ENCODE results near the gene RAB3GAP1. TPM values are rescaled to one million over a fixed set of nuclear protein-coding genes. Genes with fewer than 3 reads are reported as not detected.
"Not testable (repeated sequence)": the region's sequence is repeated elsewhere in the genome, so short reads cannot be mapped to it uniquely, and the experiment has no call there.

The RAB3GAP1 gene
- total RNA-seq, 1 experiment from 2014 or later: 32.0 TPM

- no peaks in the 10 kb centered on the region for H3K27me3 ChIP-seq (ENCODE audit: insufficient read depth, low read length)
- no peak overlapping the region for H4K5ac ChIP-seq (ENCODE audit: insufficient read length, low read depth, low read length)
- H2BK5ac ChIP-seq (ENCODE audit: insufficient read length, low read length): no peak overlapping the region
- H3K4me3 Mint-ChIP-seq: no peak overlapping the region
- H3K23ac ChIP-seq (ENCODE audit: insufficient read length, low read depth, low read length): no peak overlapping the region
- H3K9me3 Mint-ChIP-seq: peaks cover 3 to 5% of the 10 kb centered on the region in 2 experiments; a peak in 2 of 5 replicates
- H3K4ac ChIP-seq (ENCODE audit: low read depth, low read length): no peak overlapping the region
- H2BK20ac ChIP-seq (ENCODE audit: low read depth, low read length, poor library complexity, severe bottlenecking): no peak overlapping the region
- H4K91ac ChIP-seq (ENCODE audit: insufficient read length, low read depth, low read length): no peak overlapping the region
- no peaks in the 10 kb centered on the region for H3K79me2 ChIP-seq (ENCODE audit: insufficient read depth, low read length)
- no peak overlapping the region for H3K27ac Mint-ChIP-seq
- H3K9me3 ChIP-seq (ENCODE audit: control insufficient read depth, low read depth, low read length): no peaks in the 10 kb centered on the region
- no peak overlapping the region for H4K8ac ChIP-seq (replicated peaks; ENCODE audit: insufficient read length, low read depth, low read length)
- no peaks in the 10 kb centered on the region for H3K4me1 Mint-ChIP-seq
- TF ChIP-seq CTCF (conservative IDR thresholded peaks at IDR 0.05): no peak
- no peak overlapping the region for H3K9ac ChIP-seq (ENCODE audit: extremely low read depth, insufficient read length, low read length)
- no peaks in the 10 kb centered on the region for H3K4me1 ChIP-seq (ENCODE audit: insufficient read depth, low read length)
- H2AK5ac ChIP-seq (ENCODE audit: insufficient read length, low read length): no peak overlapping the region
- no peak overlapping the region for H3K18ac ChIP-seq (ENCODE audit: insufficient read length, low read depth, low read length)
- H2AFZ ChIP-seq (ENCODE audit: low read length): no peak overlapping the region
- no peak overlapping the region for H3K56ac ChIP-seq (ENCODE audit: insufficient read length, low read depth, low read length)
- no peak overlapping the region for H3T11ph ChIP-seq (ENCODE audit: low read length)
- DNase-seq: no peak
- H3K23me2 ChIP-seq (ENCODE audit: insufficient read length, low read depth, low read length, poor library complexity, severe bottlenecking): no peaks in the 10 kb centered on the region
- no peak overlapping the region for H2BK12ac ChIP-seq (ENCODE audit: insufficient read length, low read depth, low read length)
- H3K14ac ChIP-seq (ENCODE audit: insufficient read depth, low read length): no peak overlapping the region
- peaks cover 2 to 18% (median 17%) of the 10 kb centered on the region in 3 experiments; a peak in 5 of 7 replicates for H3K36me3 Mint-ChIP-seq (ENCODE audit: insufficient read depth in 1 of 3, low read depth in 3 of 3)
- no peak overlapping the region for H2BK120ac ChIP-seq (ENCODE audit: low read depth, low read length, poor library complexity, severe bottlenecking)
- no peaks in the 10 kb centered on the region for H3K79me1 ChIP-seq (ENCODE audit: insufficient read depth, low read depth, low read length, poor library complexity, severe bottlenecking)
- no peak overlapping the region for H3K4me2 ChIP-seq (ENCODE audit: insufficient read depth, insufficient read length, low read length)
- no peak overlapping the region for H2BK15ac ChIP-seq (ENCODE audit: low read depth, low read length)
- no peak overlapping the region for H3K27ac ChIP-seq (ENCODE audit: insufficient read length, low read depth, low read length)
- no peaks in the 10 kb centered on the region for H3K27me3 Mint-ChIP-seq (ENCODE audit: low read depth)
- no CpG with 5 or more reads among the region's 2 CpGs for whole genome bisulfite sequencing (ENCODE audit: extremely low coverage, insufficient read length, low lambda C conversion rate)
- no peaks in the 10 kb centered on the region for H4K20me1 ChIP-seq (ENCODE audit: control insufficient read depth, insufficient read depth, insufficient read length)
These were observed 69.0 kb downstream of the RAB3GAP1 start for GRCh38 chr2:135121016-135121657.

GRCh38 chr2:135121658-135122039 is 69.6 kb downstream of the RAB3GAP1 start:
- not testable (repeated sequence) for H3K4me1 ChIP-seq (ENCODE audit: insufficient read depth, low read length); H3T11ph ChIP-seq (ENCODE audit: low read length); H2AFZ ChIP-seq (ENCODE audit: low read length); H3K79me2 ChIP-seq (ENCODE audit: insufficient read depth, low read length); H3K14ac ChIP-seq (ENCODE audit: insufficient read depth, low read length); H3K9me3 ChIP-seq (ENCODE audit: control insufficient read depth, low read depth, low read length); H3K27me3 Mint-ChIP-seq (ENCODE audit: low read depth); H4K8ac ChIP-seq (replicated peaks; ENCODE audit: insufficient read length, low read depth, low read length); H3K18ac ChIP-seq (ENCODE audit: insufficient read length, low read depth, low read length); H2BK12ac ChIP-seq (ENCODE audit: insufficient read length, low read depth, low read length); H3K23me2 ChIP-seq (ENCODE audit: insufficient read length, low read depth, low read length, poor library complexity, severe bottlenecking); H3K4me3 Mint-ChIP-seq; H3K23ac ChIP-seq (ENCODE audit: insufficient read length, low read depth, low read length); H3K27ac ChIP-seq (ENCODE audit: insufficient read length, low read depth, low read length); H2BK5ac ChIP-seq (ENCODE audit: insufficient read length, low read length); H3K9ac ChIP-seq (ENCODE audit: extremely low read depth, insufficient read length, low read length); H3K27ac Mint-ChIP-seq; H3K4ac ChIP-seq (ENCODE audit: low read depth, low read length); H4K5ac ChIP-seq (ENCODE audit: insufficient read length, low read depth, low read length); H3K27me3 ChIP-seq (ENCODE audit: insufficient read depth, low read length); H3K79me1 ChIP-seq (ENCODE audit: insufficient read depth, low read depth, low read length, poor library complexity, severe bottlenecking); H3K4me2 ChIP-seq (ENCODE audit: insufficient read depth, insufficient read length, low read length); H4K20me1 ChIP-seq (ENCODE audit: control insufficient read depth, insufficient read depth, insufficient read length); DNase-seq; H3K4me1 Mint-ChIP-seq; H4K91ac ChIP-seq (ENCODE audit: insufficient read length, low read depth, low read length); H3K9me3 Mint-ChIP-seq; H2BK120ac ChIP-seq (ENCODE audit: low read depth, low read length, poor library complexity, severe bottlenecking); H3K56ac ChIP-seq (ENCODE audit: insufficient read length, low read depth, low read length); H2AK5ac ChIP-seq (ENCODE audit: insufficient read length, low read length); H2BK20ac ChIP-seq (ENCODE audit: low read depth, low read length, poor library complexity, severe bottlenecking); H2BK15ac ChIP-seq (ENCODE audit: low read depth, low read length)
- no CpG with 5 or more reads among the region's 6 CpGs for WGBS (ENCODE audit: extremely low coverage, insufficient read length, low lambda C conversion rate)
- H3K36me3 Mint-ChIP-seq (ENCODE audit: insufficient read depth in 1 of 3, low read depth in 3 of 3): peaks cover 2 to 23% (median 17%) of the 10 kb centered on the region in 3 experiments; a peak in 5 of 7 replicates

All from H9 (cell line).